ENCODE data around the gene SLC17A9.
A peak's percentile ranks its signal among the peaks of the same experiment; 100 is the strongest.

SLC17A9 gene

DNA sequence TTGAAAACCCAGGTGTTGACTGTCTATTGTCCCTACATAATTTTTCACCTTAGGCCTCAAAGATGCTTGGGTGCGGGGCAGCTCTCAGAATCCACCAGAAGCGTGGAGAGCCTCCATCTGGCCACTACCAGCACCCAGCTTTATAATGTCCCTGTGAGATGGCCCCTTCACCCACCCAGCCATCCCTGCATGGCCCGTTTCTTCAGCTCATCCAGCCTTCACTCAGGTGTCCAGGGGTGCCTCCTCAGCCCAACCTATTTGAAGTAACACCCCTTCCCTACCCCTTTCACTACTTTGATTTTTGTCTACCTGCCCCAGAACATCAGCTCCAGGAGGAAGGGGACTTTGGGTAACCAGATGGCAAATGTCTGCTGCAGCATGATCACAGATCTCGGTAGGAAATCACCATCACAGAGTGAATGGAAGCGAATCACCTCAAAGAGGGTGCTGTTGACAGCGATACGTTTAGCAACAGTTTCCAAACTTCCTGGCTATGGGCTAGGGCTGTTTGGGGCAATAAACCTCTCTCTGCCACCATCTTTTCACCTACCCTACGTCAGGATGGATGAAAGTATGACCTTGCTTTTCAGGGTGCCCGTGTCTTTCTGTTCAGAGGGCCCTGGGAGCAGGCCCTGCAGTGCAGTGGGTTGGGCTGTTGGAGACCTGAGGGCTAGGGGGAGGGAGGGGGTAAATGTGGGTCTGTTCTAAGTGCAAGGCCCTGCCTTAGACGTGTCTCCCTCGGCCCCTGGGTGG lies 1.2 kb upstream of the SLC17A9 start:
- Mint-ChIP-seq H3K9me3 (peaks cover 9% of the 10 kb centered on the region), H3K27me3 (no peaks in the 10 kb centered on the region), H3K27ac (peak overlapping the region; percentile 88), H3K4me3 (peak overlapping the region; percentile 2), H3K36me3 (ENCODE audit: low read depth) (peaks cover 54% of the 10 kb centered on the region), H3K4me1 (ENCODE audit: low read depth) (peaks cover 64% of the 10 kb centered on the region)
- intact Hi-C loops (cut with micrococcal nuclease) = loop anchor here (5.0 kb wide), 1 partner anchor 89 kb away; the partner anchor contains the start of gene TCFL5

DNA sequence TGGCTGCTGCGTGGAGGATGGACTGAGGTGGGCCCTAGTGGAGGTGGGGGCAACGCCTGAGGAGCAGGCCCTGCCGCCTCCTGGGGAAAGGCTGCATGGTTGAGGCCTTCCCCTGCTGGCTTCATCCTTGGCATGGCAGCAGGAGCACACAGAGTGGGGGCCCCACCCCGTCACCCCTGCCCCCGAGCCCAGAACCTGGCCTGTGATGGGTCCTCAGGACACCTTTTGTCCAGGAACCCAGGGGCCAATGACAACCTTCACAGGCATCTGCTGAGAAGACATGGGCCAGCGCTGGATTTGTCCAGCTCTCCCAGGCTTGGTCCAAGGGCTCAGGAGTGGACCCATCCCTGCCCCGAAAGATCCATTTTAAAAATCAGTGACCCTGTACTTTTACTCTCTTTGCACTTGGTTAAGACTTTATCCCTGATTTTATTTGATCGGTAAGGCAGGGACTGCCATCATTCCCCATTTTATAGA lies 575 bp upstream of the SLC17A9 start:
- no peaks in the 10 kb centered on the region for H3K27me3 Mint-ChIP-seq
- peaks cover 54% of the 10 kb centered on the region for H3K36me3 Mint-ChIP-seq (ENCODE audit: low read depth)
- H3K9me3 Mint-ChIP-seq = peaks cover 9% of the 10 kb centered on the region
- intact Hi-C loops (cut with micrococcal nuclease) = loop anchor here (2.0 to 5.0 kb wide), 2 partner anchors 13 to 90 kb away; partner anchors contain the start of genes GID8 and TCFL5
- peak overlapping the region; percentile 73 for H3K4me3 Mint-ChIP-seq
- H3K4me1 Mint-ChIP-seq (ENCODE audit: low read depth) = peaks cover 70% of the 10 kb centered on the region
- peak overlapping the region; percentile 88 for H3K27ac Mint-ChIP-seq

DNA sequence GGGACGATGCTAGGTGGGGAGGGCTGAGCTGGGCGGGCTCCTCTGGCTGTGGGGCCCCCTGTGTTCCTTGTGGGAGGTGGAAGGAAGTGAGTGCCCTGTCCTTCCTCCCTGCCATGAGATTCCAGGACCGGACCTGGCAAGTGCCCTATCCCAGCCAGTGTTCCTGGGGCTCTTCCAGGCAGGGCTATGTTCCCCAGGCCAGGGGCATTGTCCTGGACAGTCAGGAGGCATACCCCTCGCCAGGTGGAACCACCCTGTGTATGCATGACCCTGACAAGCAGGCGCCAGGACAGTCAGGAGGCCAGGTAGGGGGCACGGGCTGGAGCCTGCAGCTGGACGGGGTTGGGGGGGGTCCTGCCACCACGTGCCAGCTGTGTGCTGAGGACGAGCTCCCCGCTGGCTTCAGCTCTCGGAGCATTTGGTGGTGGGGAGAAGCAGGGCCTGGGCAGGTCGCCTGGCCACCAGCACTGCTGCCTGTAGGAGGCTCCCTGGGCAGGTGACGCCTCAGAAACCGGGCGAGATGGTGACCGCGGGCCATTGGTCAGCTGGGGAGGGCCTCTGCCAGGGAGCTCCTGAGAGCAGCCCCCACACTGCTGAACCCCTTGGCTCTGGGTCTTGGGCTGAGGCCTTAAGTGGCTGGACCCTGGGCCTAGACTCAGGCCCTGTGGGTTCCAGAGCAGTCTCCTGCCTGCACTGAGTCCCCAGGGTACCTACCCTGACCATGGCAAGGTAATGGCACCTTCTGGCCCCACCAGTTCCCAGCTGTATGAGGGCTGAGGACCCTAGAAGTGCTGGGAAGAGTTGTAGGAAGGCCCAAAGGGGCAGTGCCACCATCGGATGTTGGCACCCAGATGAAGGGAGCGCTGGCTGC lies 694 bp downstream of the SLC17A9 start:
- H3K4me3 Mint-ChIP-seq = peak overlapping the region; percentile 73
- intact Hi-C loops (cut with micrococcal nuclease) = loop anchor here (2.0 to 5.0 kb wide), 2 partner anchors 14 to 91 kb away; partner anchors contain the start of genes GID8 and TCFL5
- H3K36me3 Mint-ChIP-seq (ENCODE audit: low read depth) = peaks cover 54% of the 10 kb centered on the region
- H3K27me3 Mint-ChIP-seq = no peaks in the 10 kb centered on the region
- H3K4me1 Mint-ChIP-seq (ENCODE audit: low read depth) = peaks cover 77% of the 10 kb centered on the region
- H3K9me3 Mint-ChIP-seq = peaks cover 9% of the 10 kb centered on the region
- H3K27ac Mint-ChIP-seq = peak overlapping the region; percentile 88

DNA sequence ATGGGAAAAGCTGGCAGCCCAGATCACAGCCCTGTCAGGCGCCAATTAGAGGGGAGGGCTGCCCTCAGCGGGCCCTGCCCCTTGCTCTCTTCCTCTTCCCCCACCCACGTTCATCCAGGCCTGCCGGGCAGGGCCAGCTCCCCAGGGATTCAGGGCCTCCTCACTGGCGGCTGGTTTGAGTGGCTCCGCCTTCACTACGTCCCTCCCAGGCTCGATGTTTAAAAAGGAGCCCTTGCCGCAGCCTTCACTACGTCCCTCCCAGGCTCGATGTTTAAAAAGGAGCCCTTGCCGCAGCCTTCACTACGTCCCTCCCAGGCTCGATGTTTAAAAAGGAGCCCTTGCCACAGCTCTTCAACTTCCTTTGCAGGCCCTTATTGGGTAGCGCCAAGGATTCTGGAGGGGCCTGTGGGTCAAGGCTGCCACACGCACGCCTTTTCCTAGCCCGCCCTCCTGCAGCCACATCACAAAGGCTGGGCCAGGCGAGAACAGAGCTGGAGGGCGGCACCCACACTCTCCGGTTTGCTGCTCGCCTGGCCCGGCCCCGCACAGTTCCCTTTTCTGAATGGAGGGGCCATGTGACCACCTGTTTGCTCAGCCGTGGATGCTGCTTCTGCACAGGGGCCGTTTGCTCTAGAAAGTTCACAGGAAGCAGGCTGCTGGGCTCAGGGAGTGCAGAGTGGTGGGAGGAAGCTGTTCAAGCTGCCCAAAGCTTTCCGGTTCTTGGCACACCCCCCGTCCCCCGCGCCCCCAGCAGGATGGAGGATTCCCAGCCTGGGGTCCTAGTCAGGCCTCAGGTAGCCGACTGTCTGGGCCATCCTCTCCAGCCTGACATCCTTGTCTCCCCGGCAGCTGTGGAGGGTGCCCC lies 1.6 kb downstream of the SLC17A9 start:
- Mint-ChIP-seq H3K27me3 (no peaks in the 10 kb centered on the region), H3K4me1 (ENCODE audit: low read depth) (peaks cover 86% of the 10 kb centered on the region), H3K27ac (peak overlapping the region; percentile 88), H3K4me3 (peak overlapping the region; percentile 73), H3K36me3 (ENCODE audit: low read depth) (peaks cover 54% of the 10 kb centered on the region), H3K9me3 (peaks cover 3% of the 10 kb centered on the region)
- intact Hi-C loops (cut with micrococcal nuclease) = loop anchor here (2.0 to 5.0 kb wide), 2 partner anchors 15 to 92 kb away; partner anchors contain the start of genes GID8 and TCFL5

DNA sequence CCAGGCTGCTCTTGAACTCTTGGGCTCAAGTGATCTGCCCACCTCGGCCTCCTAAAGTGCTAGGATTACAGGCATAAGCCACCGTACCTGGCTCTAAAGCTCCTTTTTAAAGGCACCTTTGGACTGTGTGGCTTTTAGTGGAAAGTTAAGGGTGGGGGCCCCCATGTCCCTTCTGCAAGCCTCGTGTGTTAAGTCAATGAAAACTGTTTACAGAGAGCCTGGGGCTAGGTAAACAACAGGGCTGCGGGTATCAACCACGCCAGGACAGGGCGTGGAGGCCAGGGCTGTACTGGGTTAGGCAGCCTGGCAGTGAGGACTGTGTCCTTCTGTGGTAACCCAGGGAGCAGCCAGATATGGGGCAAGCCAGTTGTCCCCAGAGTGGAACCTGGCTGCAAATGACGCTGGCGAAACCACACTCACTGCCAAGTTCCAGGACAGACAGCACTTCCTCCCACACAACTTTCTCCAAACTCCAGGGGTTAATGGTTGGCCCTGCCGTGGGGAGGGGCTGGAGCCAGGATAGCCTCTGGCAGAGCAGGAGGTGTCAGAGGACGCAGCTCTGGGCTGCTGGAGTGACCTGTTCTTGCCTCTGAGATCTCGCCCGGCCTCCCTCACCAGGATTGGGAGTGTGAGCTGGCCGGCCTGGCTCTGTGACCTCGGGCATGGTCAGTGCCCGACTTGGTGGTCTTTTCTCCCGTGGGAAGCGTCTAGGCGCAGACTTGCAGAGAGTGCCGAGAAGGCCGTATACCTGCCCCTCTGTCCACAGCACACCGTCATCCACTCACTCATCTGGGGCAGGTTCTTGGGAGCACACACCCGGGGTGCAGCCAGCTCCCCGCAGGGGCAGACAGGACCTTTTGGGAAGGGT lies 3.2 kb downstream of the SLC17A9 start:
- intact Hi-C loops (cut with micrococcal nuclease) = no loop called here
- Mint-ChIP-seq H3K36me3 (ENCODE audit: low read depth) (peaks cover 55% of the 10 kb centered on the region), H3K4me1 (ENCODE audit: low read depth) (peaks cover 89% of the 10 kb centered on the region), H3K27me3 (no peaks in the 10 kb centered on the region), H3K4me3 (peak overlapping the region; percentile 23), H3K9me3 (no peaks in the 10 kb centered on the region), H3K27ac (peak overlapping the region; percentile 88)

DNA sequence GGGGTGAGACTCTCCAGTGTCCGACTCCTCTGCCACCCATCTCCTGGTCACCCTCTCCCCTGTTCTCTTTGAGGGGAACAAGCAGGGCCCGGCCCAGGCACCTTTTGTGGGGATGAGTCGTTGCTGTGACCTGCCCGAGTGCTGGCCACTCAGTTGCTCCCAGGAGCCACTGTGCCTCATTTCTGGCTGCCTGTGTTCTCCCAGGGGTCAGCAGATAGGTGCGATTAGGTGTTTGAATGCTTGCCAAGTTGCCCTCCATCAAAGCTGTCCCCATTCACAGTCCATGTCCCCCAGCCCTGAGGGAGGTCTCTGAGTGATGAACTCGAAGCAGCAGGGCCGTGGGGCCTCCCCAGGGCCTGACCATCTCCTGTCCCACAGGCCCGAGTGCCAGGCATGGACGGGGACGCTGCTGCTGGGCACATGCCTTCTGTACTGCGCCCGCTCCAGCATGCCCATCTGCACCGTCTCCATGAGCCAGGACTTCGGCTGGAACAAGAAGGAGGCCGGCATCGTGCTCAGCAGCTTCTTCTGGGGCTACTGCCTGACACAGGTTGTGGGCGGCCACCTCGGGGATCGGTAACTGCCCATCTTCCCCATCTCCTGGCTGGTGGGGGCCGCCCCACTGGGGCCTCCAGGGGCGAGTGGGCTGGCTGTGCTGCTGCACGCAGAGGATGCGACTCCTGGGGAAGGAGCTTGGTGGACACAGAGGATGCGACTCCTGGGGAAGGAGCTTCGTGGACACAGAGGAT lies 4.1 kb downstream of the SLC17A9 start:
- Mint-ChIP-seq H3K27ac (peak overlapping the region; percentile 25), H3K4me1 (ENCODE audit: low read depth) (peaks cover 81% of the 10 kb centered on the region), H3K36me3 (ENCODE audit: low read depth) (peaks cover 58% of the 10 kb centered on the region), H3K9me3 (no peaks in the 10 kb centered on the region), H3K4me3 (no peak overlapping the region), H3K27me3 (no peaks in the 10 kb centered on the region)
- intact Hi-C loops (cut with micrococcal nuclease) = no loop called here

DNA sequence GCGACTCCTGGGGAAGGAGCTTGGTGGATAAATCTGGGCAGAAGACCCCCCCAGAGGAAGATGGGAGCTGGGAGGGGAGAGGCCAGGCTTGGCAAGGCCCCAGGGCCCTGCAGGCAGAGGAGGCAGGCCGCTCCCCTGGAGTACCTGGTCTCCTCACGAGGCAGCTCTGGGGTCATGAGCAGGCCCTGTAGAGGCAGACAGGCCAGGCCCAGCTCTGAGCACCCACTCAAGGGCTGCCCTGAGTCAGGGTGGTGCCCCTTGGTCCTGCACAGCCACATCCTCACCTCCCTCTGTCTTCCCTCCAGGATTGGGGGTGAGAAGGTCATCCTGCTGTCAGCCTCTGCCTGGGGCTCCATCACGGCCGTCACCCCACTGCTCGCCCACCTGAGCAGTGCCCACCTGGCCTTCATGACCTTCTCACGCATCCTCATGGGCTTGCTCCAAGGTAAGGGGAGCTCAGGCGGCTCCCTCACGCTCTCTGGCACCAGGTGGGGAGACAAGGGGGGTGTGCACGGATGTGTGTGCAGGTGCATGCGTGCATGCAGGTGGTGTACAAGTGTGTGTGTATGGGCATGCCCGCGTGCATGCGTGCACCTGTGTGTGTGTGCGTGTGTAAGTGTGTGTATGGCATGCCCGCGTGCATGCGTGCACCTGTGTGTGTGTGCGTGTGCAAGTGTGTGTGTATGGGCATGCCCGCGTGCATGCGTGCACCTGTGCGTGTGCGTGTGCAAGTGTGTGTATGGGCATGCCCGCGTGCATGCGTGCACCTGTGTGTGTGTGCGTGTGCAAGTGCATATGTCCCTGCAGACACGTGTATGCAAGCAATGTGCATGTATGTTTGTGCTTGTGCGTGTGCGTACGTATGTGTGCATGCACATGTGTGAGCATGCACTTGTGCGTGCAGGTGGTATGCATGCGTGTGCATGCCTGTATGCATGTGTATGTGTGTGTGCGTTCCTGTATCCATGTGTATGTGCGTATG lies 4.9 kb downstream of the SLC17A9 start:
- Mint-ChIP-seq H3K9me3 (no peaks in the 10 kb centered on the region), H3K36me3 (ENCODE audit: low read depth) (peaks cover 67% of the 10 kb centered on the region), H3K4me3 (no peak overlapping the region), H3K27ac (no peak overlapping the region), H3K27me3 (no peaks in the 10 kb centered on the region), H3K4me1 (ENCODE audit: low read depth) (peaks cover 72% of the 10 kb centered on the region)
- intact Hi-C loops (cut with micrococcal nuclease) = no loop called here

DNA sequence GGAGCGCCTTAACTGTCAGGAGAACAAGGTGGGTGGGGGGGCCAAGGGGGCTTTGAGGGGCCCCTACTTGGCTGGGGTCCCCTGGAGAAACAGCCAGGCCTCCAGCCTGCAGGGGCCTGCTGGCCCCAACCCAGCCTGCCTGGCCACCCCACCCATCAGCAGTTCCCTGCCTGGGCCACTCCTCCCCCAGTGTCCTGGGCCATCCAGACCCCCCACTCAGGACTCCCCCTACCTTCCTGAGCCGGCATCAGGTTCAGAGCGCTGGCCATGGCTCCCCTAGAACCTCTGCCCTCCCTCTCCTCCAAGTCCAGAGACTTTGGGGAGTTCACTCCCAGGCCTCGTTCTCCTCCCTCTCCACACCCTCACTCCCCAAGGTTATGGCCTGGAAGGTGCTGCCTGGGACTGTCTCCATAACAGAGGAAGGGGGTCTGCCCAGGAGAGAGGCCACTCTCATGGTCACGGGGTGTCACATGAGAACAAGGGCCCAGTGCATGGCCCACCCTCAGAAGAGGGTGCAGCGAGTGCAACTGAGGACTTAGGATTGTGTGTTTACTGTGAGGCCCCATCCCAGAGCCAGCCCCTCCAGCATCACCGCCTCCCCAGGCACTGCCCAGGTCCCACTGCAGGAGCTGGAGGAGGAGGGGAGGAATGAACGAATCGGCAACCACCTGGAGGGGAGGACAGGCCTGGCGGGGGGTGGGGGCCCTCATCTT lies 6.0 kb downstream of the SLC17A9 start:
- peaks cover 66% of the 10 kb centered on the region for H3K4me1 Mint-ChIP-seq (ENCODE audit: low read depth)
- H3K36me3 Mint-ChIP-seq (ENCODE audit: low read depth) = peaks cover 78% of the 10 kb centered on the region
- no peak overlapping the region for H3K27ac Mint-ChIP-seq
- H3K4me3 Mint-ChIP-seq = no peak overlapping the region
- H3K27me3 Mint-ChIP-seq = no peaks in the 10 kb centered on the region
- intact Hi-C loops (cut with micrococcal nuclease) = no loop called here
- H3K9me3 Mint-ChIP-seq = no peaks in the 10 kb centered on the region

DNA sequence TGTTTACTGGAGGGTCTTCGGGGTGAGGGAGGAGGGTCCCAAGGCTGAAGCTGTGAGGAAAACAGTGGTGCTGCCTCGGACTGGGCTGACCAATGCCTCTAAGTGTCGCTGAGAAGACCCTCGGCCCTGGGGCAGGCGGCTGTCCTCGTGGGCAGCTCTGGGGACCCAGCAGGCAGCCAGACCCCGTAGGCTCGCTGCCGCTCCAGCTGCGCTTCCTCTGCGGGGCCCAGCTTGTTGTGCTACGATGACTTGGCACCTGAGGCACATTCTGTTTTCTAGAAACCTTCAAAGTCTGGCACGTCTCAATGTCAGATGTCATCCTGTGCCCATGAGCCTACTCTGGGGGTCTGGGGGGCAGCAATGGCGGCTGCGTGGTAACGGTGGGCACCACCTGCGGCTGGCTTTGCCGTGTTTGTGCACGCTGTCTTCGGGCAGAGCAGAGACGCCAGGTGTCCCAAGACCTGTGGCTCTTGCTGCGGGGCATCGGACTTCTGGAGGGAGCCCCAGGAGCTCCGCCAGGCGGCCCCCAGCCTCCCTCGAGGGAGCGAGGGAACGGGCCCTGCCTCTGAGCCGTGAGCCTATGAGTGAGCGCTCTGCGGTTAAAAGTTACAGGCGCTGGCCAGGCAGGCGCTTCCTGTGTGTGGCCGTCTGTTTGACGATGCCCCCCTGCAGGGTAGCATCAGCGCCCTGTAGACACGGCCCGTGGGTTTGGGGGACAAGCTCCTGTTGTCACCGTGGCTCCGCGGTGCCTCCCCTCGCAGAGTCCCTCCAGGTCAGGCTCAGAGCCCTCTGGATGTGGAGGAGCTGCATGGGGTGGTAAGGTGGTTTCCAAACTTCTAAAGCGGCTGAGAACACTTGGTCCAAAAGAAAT lies 6.8 kb downstream of the SLC17A9 start:
- Mint-ChIP-seq H3K27me3 (no peaks in the 10 kb centered on the region), H3K9me3 (no peaks in the 10 kb centered on the region), H3K4me1 (ENCODE audit: low read depth) (peaks cover 66% of the 10 kb centered on the region), H3K36me3 (ENCODE audit: low read depth) (peaks cover 86% of the 10 kb centered on the region), H3K4me3 (no peak overlapping the region), H3K27ac (no peak overlapping the region)
- intact Hi-C loops (cut with micrococcal nuclease) = no loop called here

DNA sequence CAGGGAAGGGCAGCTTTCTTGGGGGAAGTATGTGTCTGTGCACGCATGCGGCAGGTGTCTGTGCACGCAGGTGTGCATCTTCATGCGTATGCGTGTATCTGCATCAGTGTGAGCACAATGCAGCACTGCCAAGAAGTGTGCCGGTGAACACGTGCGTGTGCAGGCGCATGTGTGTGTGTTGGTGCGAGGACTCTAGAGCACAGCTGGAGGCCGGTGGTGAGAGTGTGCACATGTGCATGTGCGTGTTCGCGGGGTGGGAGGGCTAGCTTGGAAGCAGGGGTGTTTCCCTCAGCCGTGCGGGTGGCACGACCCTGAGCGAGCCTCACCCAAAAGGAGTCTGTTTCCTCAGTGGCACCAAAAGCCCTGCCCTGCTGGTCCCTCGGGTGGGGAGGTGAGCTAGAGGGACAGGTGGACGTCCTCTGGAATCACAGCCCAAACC lies 7.5 kb downstream of the SLC17A9 start:
- H3K27me3 Mint-ChIP-seq = no peaks in the 10 kb centered on the region
- no peaks in the 10 kb centered on the region for H3K9me3 Mint-ChIP-seq
- H3K4me1 Mint-ChIP-seq (ENCODE audit: low read depth) = peaks cover 66% of the 10 kb centered on the region
- H3K36me3 Mint-ChIP-seq (ENCODE audit: low read depth) = peaks cover 93% of the 10 kb centered on the region
- H3K4me3 Mint-ChIP-seq = no peak overlapping the region
- intact Hi-C loops (cut with micrococcal nuclease) = no loop called here
- H3K27ac Mint-ChIP-seq = no peak overlapping the region

All from dendritic cell treated with granulocyte-macrophage colony-stimulating factor and Interleukin-4, amounts not matched to agents 40 ng/mL and 50 ng/mL, for 4 days (primary cell).